ENCODE measurements around the gene EFNA5. TPM values are rescaled to one million over a fixed set of nuclear protein-coding genes. Genes with fewer than 3 reads are reported as not detected.

The EFNA5 gene
- total RNA-seq, 2 donors from 2014 or later = 9.7 to 11.1 TPM

- DNase-seq = no peak
- Histone ChIP-seq H3K4me1 (no peaks in the 10 kb centered on the region), H3K9ac (ENCODE audit: low read depth in 2 of 2, low read length in 2 of 2) (no peak overlapping the region), H3K36me3 (no peaks in the 10 kb centered on the region), H3K9me3 (no peaks in the 10 kb centered on the region), H3K27ac (no peak overlapping the region), H3K27me3 (no peaks in the 10 kb centered on the region), H3K4me3 (no peak overlapping the region)
- intact Hi-C loops (cut with DNase I) = no loop called here
- TF ChIP-seq CTCF (IDR thresholded peaks at IDR 0.05) = no peak
Measured at GRCh38 chr5:107539726-107540330, 130.9 kb downstream of the EFNA5 start.

GRCh38 chr5:107538805-107539445 is 131.8 kb downstream of the EFNA5 start:
- Histone ChIP-seq H3K9ac (ENCODE audit: low read depth in 2 of 2, low read length in 2 of 2) (no peak overlapping the region), H3K4me1 (no peaks in the 10 kb centered on the region), H3K36me3 (no peaks in the 10 kb centered on the region), H3K27ac (no peak overlapping the region), H3K9me3 (no peaks in the 10 kb centered on the region), H3K4me3 (no peak overlapping the region), H3K27me3 (no peaks in the 10 kb centered on the region)
- intact Hi-C loops (cut with DNase I) = no loop called here
- TF ChIP-seq CTCF (IDR thresholded peaks at IDR 0.05) = no peak
- no peak for DNase-seq

GRCh38 chr5:107538331-107538730 is 132.4 kb downstream of the EFNA5 start:
- intact Hi-C loops (cut with DNase I) = no loop called here
- Histone ChIP-seq H3K36me3 (no peaks in the 10 kb centered on the region), H3K4me1 (no peaks in the 10 kb centered on the region), H3K27me3 (no peaks in the 10 kb centered on the region), H3K27ac (no peak overlapping the region), H3K9ac (ENCODE audit: low read depth in 2 of 2, low read length in 2 of 2) (no peak overlapping the region), H3K9me3 (no peaks in the 10 kb centered on the region), H3K4me3 (no peak overlapping the region)
- no peak for TF ChIP-seq CTCF (IDR thresholded peaks at IDR 0.05)
- DNase-seq = no peak

GRCh38 chr5:107535849-107536248 is 134.9 kb downstream of the EFNA5 start:
- intact Hi-C loops (cut with DNase I) = no loop called here
- H3K27me3 ChIP-seq = no peaks in the 10 kb centered on the region
- no peaks in the 10 kb centered on the region for H3K4me1 ChIP-seq
- H3K9ac ChIP-seq (ENCODE audit: low read depth in 2 of 2, low read length in 2 of 2) = no peak overlapping the region
- no peak for TF ChIP-seq CTCF (IDR thresholded peaks at IDR 0.05)
- no peak for DNase-seq
- H3K36me3 ChIP-seq = no peaks in the 10 kb centered on the region
- H3K4me3 ChIP-seq = no peak overlapping the region
- H3K27ac ChIP-seq = no peak overlapping the region
- H3K9me3 ChIP-seq = no peaks in the 10 kb centered on the region

GRCh38 chr5:107533910-107534876 is 136.5 kb downstream of the EFNA5 start:
- no peak for DNase-seq
- no peak for TF ChIP-seq CTCF (IDR thresholded peaks at IDR 0.05)
- no peak overlapping the region for H3K27ac ChIP-seq

More at GRCh38 chr5:107533910-107534876, 136.5 kb downstream of the EFNA5 start:
- no peak overlapping the region for H3K4me3 ChIP-seq
- H3K27me3 ChIP-seq = no peaks in the 10 kb centered on the region
- intact Hi-C loops (cut with DNase I) = no loop called here
- H3K9me3 ChIP-seq = no peaks in the 10 kb centered on the region
- no peaks in the 10 kb centered on the region for H3K36me3 ChIP-seq
- H3K9ac ChIP-seq (ENCODE audit: low read depth in 2 of 2, low read length in 2 of 2) = no peak overlapping the region
- H3K4me1 ChIP-seq = no peaks in the 10 kb centered on the region

Measured in colonic mucosa (tissue), 4 donors.